Measurements from ENCODE around the gene HIBCH.

Gene HIBCH

GRCh38 chr2:190167702-190168101 lies 151.9 kb downstream of the HIBCH start:
- no peak overlapping the region for H3K4me3 ChIP-seq (ENCODE audit: low read length)
- TF ChIP-seq ZNF274 (IDR thresholded peaks at IDR 0.05; ENCODE audit: low read depth, low read length): no peak

GRCh38 chr2:190165491-190165890 lies 154.1 kb downstream of the HIBCH start:
- TF ChIP-seq ZNF274 (IDR thresholded peaks at IDR 0.05; ENCODE audit: low read depth, low read length): no peak
- no peak overlapping the region for H3K4me3 ChIP-seq (ENCODE audit: low read length)

- no peak overlapping the region for H3K4me3 ChIP-seq (ENCODE audit: low read length)
- TF ChIP-seq ZNF274 (IDR thresholded peaks at IDR 0.05; ENCODE audit: low read depth, low read length): no peak
Observed at GRCh38 chr2:190162851-190163250, 156.8 kb downstream of the HIBCH start.

- TF ChIP-seq ZNF274 (IDR thresholded peaks at IDR 0.05; ENCODE audit: low read depth, low read length): no peak
- no peak overlapping the region for H3K4me3 ChIP-seq (ENCODE audit: low read length)
Observed at GRCh38 chr2:190159453-190159852, 160.2 kb downstream of the HIBCH start.

- TF ChIP-seq ZNF274 (IDR thresholded peaks at IDR 0.05; ENCODE audit: low read depth, low read length): no peak
- H3K4me3 ChIP-seq (ENCODE audit: low read length): no peak overlapping the region; the same call in 1 of the 2 replicates
Observed at GRCh38 chr2:190158798-190159434, 160.7 kb downstream of the HIBCH start.

GRCh38 chr2:190157613-190158528 lies 161.8 kb downstream of the HIBCH start:
- peak overlapping the region; percentile 32; the same call in 1 of the 2 replicates for H3K4me3 ChIP-seq (ENCODE audit: low read length)

- no peak for TF ChIP-seq ZNF274 (IDR thresholded peaks at IDR 0.05; ENCODE audit: low read depth, low read length)
- H3K4me3 ChIP-seq (ENCODE audit: low read length): no peak overlapping the region
Observed at GRCh38 chr2:190156530-190157212, 163.0 kb downstream of the HIBCH start.
